HG02973 (cell line): ENCODE measurements around the gene IFI44.

Source experiments
- ATAC-seq: cut with Tn5 transposase; IDR thresholded peaks from one replicate; pipeline ENCODE4 v1.9.1; 2021; ENCODE audit warnings: moderate library complexity; ENCODE audit not compliant: unreplicated experiment

Gene IFI44

DNA sequence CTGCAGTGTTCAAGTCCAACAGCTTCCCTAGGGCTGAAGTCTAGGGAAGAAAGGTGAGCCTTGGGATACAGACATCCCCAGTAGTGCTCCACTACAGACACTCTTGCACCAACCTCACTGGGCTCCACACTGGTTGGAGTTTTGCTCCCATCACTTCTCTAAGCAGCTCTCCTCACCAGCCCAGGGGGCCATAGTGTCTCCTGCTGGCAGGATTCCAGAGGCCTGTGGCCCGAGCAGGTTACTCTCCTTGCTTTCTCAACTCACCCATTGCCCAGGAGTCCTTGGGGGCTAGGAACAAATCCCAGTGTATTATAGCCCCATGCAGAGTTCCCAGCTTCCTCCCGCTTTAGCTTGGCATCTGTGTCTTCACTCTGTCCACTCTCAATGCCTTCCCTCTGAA, 52.8 kb downstream of the IFI44 start:
- ATAC-seq = no peak

DNA sequence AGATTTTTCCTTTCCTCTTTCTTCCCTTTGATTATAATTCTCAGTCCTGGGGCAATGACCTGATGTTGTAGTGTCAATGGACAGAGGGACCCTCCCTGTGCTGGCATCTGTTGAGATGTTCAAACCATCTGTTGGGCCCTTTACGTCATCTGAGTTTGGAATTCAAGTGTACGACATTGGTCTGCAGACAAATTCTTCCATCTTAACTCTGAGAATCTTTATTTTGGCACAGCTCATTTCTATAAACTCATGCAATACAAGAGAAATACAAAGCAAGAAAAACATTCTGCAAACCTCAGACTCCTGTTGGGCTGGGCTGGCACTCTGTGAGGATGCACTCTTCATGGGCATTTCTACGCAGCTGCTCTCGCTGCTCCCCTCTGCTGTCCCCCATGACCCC, 54.2 kb downstream of the IFI44 start:
- no peak for ATAC-seq

DNA sequence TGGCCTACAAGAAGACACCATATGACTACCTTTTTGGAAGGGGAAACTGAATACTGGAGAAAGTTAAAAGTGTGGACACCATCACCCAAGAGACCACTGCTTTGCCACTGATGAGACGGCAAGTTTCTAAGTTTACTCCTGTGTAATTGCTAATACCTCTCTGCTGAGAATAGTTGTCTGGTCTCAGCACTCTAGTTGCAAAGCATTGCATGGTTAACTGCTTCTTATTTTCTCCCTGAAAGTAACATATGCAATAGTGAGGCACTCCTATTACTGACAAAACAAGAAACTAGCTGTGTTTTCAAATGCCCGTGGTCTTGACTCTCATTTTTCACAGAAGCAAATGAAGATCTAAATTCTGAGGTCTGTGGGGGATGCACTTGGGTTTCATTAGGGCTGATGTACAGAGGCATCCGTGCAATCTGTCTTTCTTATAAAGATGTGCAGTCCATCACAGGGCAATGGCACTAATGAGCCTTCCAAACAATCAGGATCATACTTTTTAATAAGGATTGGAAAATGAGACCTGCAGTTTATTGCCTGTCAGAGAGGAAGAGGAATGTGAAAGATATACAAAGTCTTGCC, 62.9 kb downstream of the IFI44 start:
- no peak for ATAC-seq

DNA sequence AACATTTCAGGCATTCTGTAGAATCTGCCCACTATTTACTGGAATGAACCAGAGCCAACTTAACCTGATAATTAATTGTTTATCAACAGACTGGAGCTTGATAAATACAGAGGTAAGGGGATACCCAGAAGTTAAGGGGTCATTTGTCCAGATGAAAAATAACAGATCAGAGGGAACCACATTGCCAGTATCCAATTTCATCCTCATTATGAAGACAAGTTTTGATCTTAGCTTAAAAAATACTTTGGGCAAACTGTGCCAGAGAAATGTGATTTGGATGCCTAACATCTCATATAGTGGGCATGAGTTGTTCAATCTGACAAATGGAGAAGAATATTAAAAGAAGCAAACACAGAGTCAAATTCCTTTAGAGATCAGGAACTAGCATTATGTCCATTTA, 63.7 kb downstream of the IFI44 start:
- no peak for ATAC-seq
